NCI-H2081 (cell line): ENCODE results near the gene BTBD9.

Experiments
- DNase-seq, 2 experiments: peaks; one replicate each; lab custom pipeline; 2025; lab: John Stamatoyannopoulos, UW

Gene BTBD9

GRCh38 chr6:38283734-38284362 lies 355.9 kb downstream of the BTBD9 start:
- no peak for DNase-seq

- no peak for DNase-seq
These were observed 356.8 kb downstream of the BTBD9 start for GRCh38 chr6:38282911-38283310.

- DNase-seq: no peak
These were observed 358.6 kb downstream of the BTBD9 start for GRCh38 chr6:38281126-38281525.

GRCh38 chr6:38279963-38280588 lies 359.7 kb downstream of the BTBD9 start:
- DNase-seq: no peak

GRCh38 chr6:38279423-38279822 lies 360.3 kb downstream of the BTBD9 start:
- DNase-seq: no peak

GRCh38 chr6:38273325-38273724 lies 366.4 kb downstream of the BTBD9 start:
- no peak for DNase-seq

GRCh38 chr6:38272222-38272621 lies 367.5 kb downstream of the BTBD9 start:
- DNase-seq: no peak

GRCh38 chr6:38271081-38271480 lies 368.6 kb downstream of the BTBD9 start:
- no peak for DNase-seq

- no peak for DNase-seq
These were observed 369.4 kb downstream of the BTBD9 start for GRCh38 chr6:38270367-38270766.

- DNase-seq: no peak
These were observed 370.1 kb downstream of the BTBD9 start for GRCh38 chr6:38269461-38270172.

GRCh38 chr6:38268342-38268741 lies 371.4 kb downstream of the BTBD9 start:
- DNase-seq: no peak

GRCh38 chr6:38266921-38267354 lies 372.8 kb downstream of the BTBD9 start:
- DNase-seq: no peak

- DNase-seq: no peak
These were observed 375.1 kb downstream of the BTBD9 start for GRCh38 chr6:38264605-38265004.

GRCh38 chr6:38262609-38263008 lies 377.1 kb downstream of the BTBD9 start:
- no peak for DNase-seq

GRCh38 chr6:38262026-38262425 lies 377.7 kb downstream of the BTBD9 start:
- no peak for DNase-seq

GRCh38 chr6:38261626-38262025 lies 378.1 kb downstream of the BTBD9 start:
- DNase-seq: no peak

GRCh38 chr6:38259736-38260135 lies 380.0 kb downstream of the BTBD9 start:
- DNase-seq: no peak

GRCh38 chr6:38248500-38249234 lies 391.1 kb downstream of the BTBD9 start:
- no peak for DNase-seq

GRCh38 chr6:38245295-38245694 lies 394.4 kb downstream of the BTBD9 start:
- DNase-seq: no peak

- DNase-seq: no peak
These were observed 394.9 kb downstream of the BTBD9 start for GRCh38 chr6:38244869-38245268.

- no peak for DNase-seq
These were observed 398.4 kb downstream of the BTBD9 start for GRCh38 chr6:38241200-38241871.
